ENCODE measurements around the gene TICAM1.

The TICAM1 gene

GRCh38 chr19:4871711-4872110 is 40.2 kb upstream of the TICAM1 start:
- no peaks in the 10 kb centered on the region for H3K36me3 ChIP-seq (ENCODE audit: control insufficient read depth, insufficient read depth, low read length)
- no peak overlapping the region for H4K5ac ChIP-seq (ENCODE audit: low read length)
- H2BK15ac ChIP-seq (replicated peaks; ENCODE audit: low read depth): no peak overlapping the region
- H2BK5ac ChIP-seq (ENCODE audit: low read length): no peak overlapping the region
- no CpG with 5 or more reads among the region's 6 CpGs for WGBS (ENCODE audit: extremely low coverage, insufficient coverage, low lambda C conversion rate)
- DNase-seq: no peak
- H3K79me2 ChIP-seq (ENCODE audit: control insufficient read depth, insufficient read depth, low read length): peaks cover 1% of the 10 kb centered on the region
- peaks cover under 1% of the 10 kb centered on the region for H3K79me1 ChIP-seq (ENCODE audit: low read length)
- H3K9ac ChIP-seq (ENCODE audit: low read length): no peak overlapping the region
- no peak overlapping the region for H3K4me3 ChIP-seq (ENCODE audit: low read length)
- no peak overlapping the region for H3K56ac ChIP-seq (ENCODE audit: low read length)
- H3K27ac ChIP-seq (ENCODE audit: low read depth, low read length): no peak overlapping the region
- H3K18ac ChIP-seq (ENCODE audit: low read length): no peak overlapping the region
- H4K8ac ChIP-seq (ENCODE audit: low read depth, low read length): no peak overlapping the region
- H2AK5ac ChIP-seq (ENCODE audit: low read length): no peak overlapping the region
- no peaks in the 10 kb centered on the region for H3K27me3 ChIP-seq (ENCODE audit: insufficient read depth, low read length, poor library complexity)
- H3K23ac ChIP-seq (ENCODE audit: low read length): no peak overlapping the region
- H3K4me1 ChIP-seq (ENCODE audit: control insufficient read depth, low read depth, low read length): no peaks in the 10 kb centered on the region
- no peak overlapping the region for H3K4ac ChIP-seq (ENCODE audit: low read depth, low read length)
- no peak overlapping the region for H2BK120ac ChIP-seq (ENCODE audit: low read depth, low read length)
- no peak overlapping the region for H3K4me2 ChIP-seq (ENCODE audit: low read length)

- Histone ChIP-seq H3K4me3 (ENCODE audit: low read length) (no peak overlapping the region), H3K18ac (ENCODE audit: low read length) (no peak overlapping the region), H2BK15ac (replicated peaks; ENCODE audit: low read depth) (no peak overlapping the region), H3K56ac (ENCODE audit: low read length) (no peak overlapping the region), H3K4me1 (ENCODE audit: control insufficient read depth, low read depth, low read length) (peaks cover 4% of the 10 kb centered on the region), H3K4ac (ENCODE audit: low read depth, low read length) (no peak overlapping the region), H3K79me1 (ENCODE audit: low read length) (peaks cover 7% of the 10 kb centered on the region), H2AK5ac (ENCODE audit: low read length) (no peak overlapping the region), H3K79me2 (ENCODE audit: control insufficient read depth, insufficient read depth, low read length) (peaks cover 6% of the 10 kb centered on the region), H2BK120ac (ENCODE audit: low read depth, low read length) (no peak overlapping the region), H3K27ac (ENCODE audit: low read depth, low read length) (no peak overlapping the region), H4K5ac (ENCODE audit: low read length) (no peak overlapping the region), H3K4me2 (ENCODE audit: low read length) (no peak overlapping the region), H3K27me3 (ENCODE audit: insufficient read depth, low read length, poor library complexity) (no peaks in the 10 kb centered on the region), H3K9ac (ENCODE audit: low read length) (no peak overlapping the region), H4K8ac (ENCODE audit: low read depth, low read length) (no peak overlapping the region), H3K23ac (ENCODE audit: low read length) (no peak overlapping the region), H2BK5ac (ENCODE audit: low read length) (no peak overlapping the region), H3K36me3 (ENCODE audit: control insufficient read depth, insufficient read depth, low read length) (no peaks in the 10 kb centered on the region)
- DNase-seq: peak; percentile 93
- no CpG with 5 or more reads among the region's 10 CpGs for WGBS (ENCODE audit: extremely low coverage, insufficient coverage, low lambda C conversion rate)
Measured at GRCh38 chr19:4870025-4870700, 38.7 kb upstream of the TICAM1 start.

GRCh38 chr19:4868286-4868834 is 36.8 kb upstream of the TICAM1 start:
- no peak overlapping the region for H2BK120ac ChIP-seq (ENCODE audit: low read depth, low read length)
- no peak overlapping the region for H3K27ac ChIP-seq (ENCODE audit: low read depth, low read length)
- H4K5ac ChIP-seq (ENCODE audit: low read length): no peak overlapping the region
- peaks cover 7% of the 10 kb centered on the region for H3K79me1 ChIP-seq (ENCODE audit: low read length)
- no peak overlapping the region for H2BK5ac ChIP-seq (ENCODE audit: low read length)
- peaks cover 6% of the 10 kb centered on the region for H3K79me2 ChIP-seq (ENCODE audit: control insufficient read depth, insufficient read depth, low read length)
- no peak overlapping the region for H3K4me3 ChIP-seq (ENCODE audit: low read length)
- H2AK5ac ChIP-seq (ENCODE audit: low read length): no peak overlapping the region
- no peak overlapping the region for H3K4me2 ChIP-seq (ENCODE audit: low read length)
- H3K4me1 ChIP-seq (ENCODE audit: control insufficient read depth, low read depth, low read length): peaks cover 4% of the 10 kb centered on the region
- no peak for DNase-seq
- H3K9ac ChIP-seq (ENCODE audit: low read length): no peak overlapping the region
- no peak overlapping the region for H2BK15ac ChIP-seq (replicated peaks; ENCODE audit: low read depth)
- H4K8ac ChIP-seq (ENCODE audit: low read depth, low read length): no peak overlapping the region
- H3K4ac ChIP-seq (ENCODE audit: low read depth, low read length): no peak overlapping the region
- no CpG with 5 or more reads among the region's 10 CpGs for WGBS (ENCODE audit: extremely low coverage, insufficient coverage, low lambda C conversion rate)
- H3K27me3 ChIP-seq (ENCODE audit: insufficient read depth, low read length, poor library complexity): no peaks in the 10 kb centered on the region
- H3K23ac ChIP-seq (ENCODE audit: low read length): no peak overlapping the region
- H3K36me3 ChIP-seq (ENCODE audit: control insufficient read depth, insufficient read depth, low read length): no peaks in the 10 kb centered on the region
- no peak overlapping the region for H3K18ac ChIP-seq (ENCODE audit: low read length)
- H3K56ac ChIP-seq (ENCODE audit: low read length): peak overlapping the region; percentile 7

- peak within 1 kb of the TSS; percentile 92 for H3K4me2 ChIP-seq (ENCODE audit: low read length)
- H2BK120ac ChIP-seq (ENCODE audit: low read depth, low read length): peak within 1 kb of the TSS; percentile 1
- no peak within 1 kb of the TSS for H4K5ac ChIP-seq (ENCODE audit: low read length)
- DNase-seq: peak; percentile 95
- H4K8ac ChIP-seq (ENCODE audit: low read depth, low read length): no peak within 1 kb of the TSS
- H3K23ac ChIP-seq (ENCODE audit: low read length): no peak within 1 kb of the TSS
- peaks cover 7% of the 10 kb centered on the region for H3K79me1 ChIP-seq (ENCODE audit: low read length)
- H3K4me3 ChIP-seq (ENCODE audit: low read length): peak within 1 kb of the TSS; percentile 96
- H2BK15ac ChIP-seq (replicated peaks; ENCODE audit: low read depth): no peak within 1 kb of the TSS
- no peaks in the 10 kb centered on the region for H3K36me3 ChIP-seq (ENCODE audit: control insufficient read depth, insufficient read depth, low read length)
- H3K79me2 ChIP-seq (ENCODE audit: control insufficient read depth, insufficient read depth, low read length): peaks cover 6% of the 10 kb centered on the region
- H2BK5ac ChIP-seq (ENCODE audit: low read length): no peak within 1 kb of the TSS
- peak within 1 kb of the TSS; percentile 92 for H3K56ac ChIP-seq (ENCODE audit: low read length)
- peak within 1 kb of the TSS; percentile 58 for H3K4ac ChIP-seq (ENCODE audit: low read depth, low read length)
- peaks cover 4% of the 10 kb centered on the region for H3K4me1 ChIP-seq (ENCODE audit: control insufficient read depth, low read depth, low read length)
- H2AK5ac ChIP-seq (ENCODE audit: low read length): no peak within 1 kb of the TSS
- no peaks in the 10 kb centered on the region for H3K27me3 ChIP-seq (ENCODE audit: insufficient read depth, low read length, poor library complexity)
- H3K18ac ChIP-seq (ENCODE audit: low read length): peak within 1 kb of the TSS; percentile 55
- H3K27ac ChIP-seq (ENCODE audit: low read depth, low read length): peak within 1 kb of the TSS; percentile 1
- peak within 1 kb of the TSS; percentile 88 for H3K9ac ChIP-seq (ENCODE audit: low read length)
- no CpG with 5 or more reads among the region's 46 CpGs for WGBS (ENCODE audit: extremely low coverage, insufficient coverage, low lambda C conversion rate)
Measured at GRCh38 chr19:4867534-4868285, 36.2 kb upstream of the TICAM1 start, which contains the start of gene PLIN3. Gene PLIN3 (minus strand): TSS chr19:4867667. CDS start chr19:4861394, 6,273 bp downstream.

- Histone ChIP-seq H3K23ac (ENCODE audit: low read length) (no peak overlapping the region), H3K27me3 (ENCODE audit: insufficient read depth, low read length, poor library complexity) (no peaks in the 10 kb centered on the region), H2BK15ac (replicated peaks; ENCODE audit: low read depth) (no peak overlapping the region), H2AK5ac (ENCODE audit: low read length) (no peak overlapping the region), H4K5ac (ENCODE audit: low read length) (no peak overlapping the region), H2BK5ac (ENCODE audit: low read length) (no peak overlapping the region), H3K4me1 (ENCODE audit: control insufficient read depth, low read depth, low read length) (peaks cover 4% of the 10 kb centered on the region), H3K4me2 (ENCODE audit: low read length) (peak overlapping the region; percentile 92), H4K8ac (ENCODE audit: low read depth, low read length) (no peak overlapping the region), H3K79me2 (ENCODE audit: control insufficient read depth, insufficient read depth, low read length) (peaks cover 6% of the 10 kb centered on the region), H3K18ac (ENCODE audit: low read length) (peak overlapping the region; percentile 55), H3K4me3 (ENCODE audit: low read length) (peak overlapping the region; percentile 96), H3K27ac (ENCODE audit: low read depth, low read length) (peak overlapping the region; percentile 1), H3K36me3 (ENCODE audit: control insufficient read depth, insufficient read depth, low read length) (no peaks in the 10 kb centered on the region), H3K79me1 (ENCODE audit: low read length) (peaks cover 7% of the 10 kb centered on the region), H3K9ac (ENCODE audit: low read length) (peak overlapping the region; percentile 88), H3K4ac (ENCODE audit: low read depth, low read length) (no peak overlapping the region), H2BK120ac (ENCODE audit: low read depth, low read length) (peak overlapping the region; percentile 1), H3K56ac (ENCODE audit: low read length) (peak overlapping the region; percentile 92)
- peak; percentile 58 for DNase-seq
- no CpG with 5 or more reads among the region's 22 CpGs for WGBS (ENCODE audit: extremely low coverage, insufficient coverage, low lambda C conversion rate)
Measured at GRCh38 chr19:4866595-4867424, 35.3 kb upstream of the TICAM1 start.
